Activated T-helper 17 cell treated with anti-CD3 and anti-CD28 coated beads, Interleukin-2, amount 50 U/mL, for 72 hours (primary cell): ENCODE data around the gene CMTM5. TPM values are rescaled to one million over a fixed set of nuclear protein-coding genes. Genes with fewer than 3 reads are reported as not detected.
"Not testable (repeated sequence)": the region's sequence is repeated elsewhere in the genome, so short reads cannot be mapped to it uniquely, and the experiment has no call there.

Experiments
- ATAC-seq: fragments of 150-1000 bp; cut with Tn5 transposase; replicated peaks from 2 replicates; pipeline ENCODE4 v1.10.0; 2021; ENCODE audit warnings: mild to moderate bottlenecking, moderate library complexity
- H3K27ac Mint-ChIP-seq: one replicate; pipeline ENCODE4 v1.8.0; 2022; ENCODE audit warnings: mixed read lengths
- H3K27me3 Mint-ChIP-seq: one replicate; pipeline ENCODE4 v1.8.0; 2022; ENCODE audit warnings: mixed read lengths
- H3K36me3 Mint-ChIP-seq: one replicate; pipeline ENCODE4 v1.8.0; 2022; ENCODE audit warnings: low read depth, mild to moderate bottlenecking, mixed read lengths
- H3K4me1 Mint-ChIP-seq: one replicate; pipeline ENCODE4 v1.8.0; 2022; ENCODE audit warnings: mixed read lengths
- H3K4me3 Mint-ChIP-seq: one replicate; pipeline ENCODE4 v1.8.0; 2022; ENCODE audit warnings: mild to moderate bottlenecking, mixed read lengths
- H3K9me3 Mint-ChIP-seq: one replicate; pipeline ENCODE4 v1.8.0; 2022; ENCODE audit warnings: mixed read lengths
- total RNA-seq, 2 donors: library from RNA; stranded (reverse); gene quantifications; one replicate each; pipeline ENCODE4 v1.2.3, GENCODE V29; 2022

Gene CMTM5
- total RNA-seq, 2 donors from 2014 or later = not detected

GRCh38 chr14:23416801-23417200 lies 40.0 kb downstream of the CMTM5 start:
- no peak overlapping the region for H3K4me3 Mint-ChIP-seq
- no peak for ATAC-seq
- H3K9me3 Mint-ChIP-seq = no peaks in the 10 kb centered on the region
- H3K36me3 Mint-ChIP-seq = no peaks in the 10 kb centered on the region
- no peaks in the 10 kb centered on the region for H3K4me1 Mint-ChIP-seq
- no peak overlapping the region for H3K27ac Mint-ChIP-seq
- peaks cover 17% of the 10 kb centered on the region for H3K27me3 Mint-ChIP-seq

GRCh38 chr14:23417269-23417668 lies 40.4 kb downstream of the CMTM5 start:
- H3K27me3 Mint-ChIP-seq = peaks cover 15% of the 10 kb centered on the region
- H3K9me3 Mint-ChIP-seq, H3K4me3 Mint-ChIP-seq, H3K27ac Mint-ChIP-seq, ATAC-seq, H3K36me3 Mint-ChIP-seq, H3K4me1 Mint-ChIP-seq: not testable (repeated sequence)

GRCh38 chr14:23418021-23418420 lies 41.2 kb downstream of the CMTM5 start:
- H3K4me3 Mint-ChIP-seq = no peak overlapping the region
- H3K9me3 Mint-ChIP-seq = no peaks in the 10 kb centered on the region
- H3K4me1 Mint-ChIP-seq = no peaks in the 10 kb centered on the region
- ATAC-seq = no peak
- no peaks in the 10 kb centered on the region for H3K36me3 Mint-ChIP-seq
- H3K27ac Mint-ChIP-seq = no peak overlapping the region
- peaks cover 15% of the 10 kb centered on the region for H3K27me3 Mint-ChIP-seq

GRCh38 chr14:23419646-23420045 lies 42.8 kb downstream of the CMTM5 start:
- peaks cover 11% of the 10 kb centered on the region for H3K27me3 Mint-ChIP-seq
- not testable (repeated sequence) for H3K27ac Mint-ChIP-seq, H3K4me1 Mint-ChIP-seq, H3K4me3 Mint-ChIP-seq, ATAC-seq, H3K9me3 Mint-ChIP-seq, H3K36me3 Mint-ChIP-seq

GRCh38 chr14:23421594-23421993 lies 44.7 kb downstream of the CMTM5 start:
- peak overlapping the region; percentile 67 for H3K27ac Mint-ChIP-seq
- no peaks in the 10 kb centered on the region for H3K4me1 Mint-ChIP-seq
- H3K36me3 Mint-ChIP-seq = no peaks in the 10 kb centered on the region
- peak overlapping the region; percentile 30 for H3K4me3 Mint-ChIP-seq
- ATAC-seq = peak; percentile 92
- no peaks in the 10 kb centered on the region for H3K9me3 Mint-ChIP-seq
- H3K27me3 Mint-ChIP-seq = peaks cover 6% of the 10 kb centered on the region

- Mint-ChIP-seq H3K27me3 (peaks cover 3% of the 10 kb centered on the region), H3K4me3 (no peak overlapping the region), H3K9me3 (no peaks in the 10 kb centered on the region), H3K4me1 (no peaks in the 10 kb centered on the region), H3K27ac (peak overlapping the region; percentile 32), H3K36me3 (no peaks in the 10 kb centered on the region)
- ATAC-seq = no peak
Measured at GRCh38 chr14:23423657-23424056, 46.8 kb downstream of the CMTM5 start.

- no peak for ATAC-seq
- no peak overlapping the region for H3K4me3 Mint-ChIP-seq
- H3K4me1 Mint-ChIP-seq = no peaks in the 10 kb centered on the region
- no peaks in the 10 kb centered on the region for H3K9me3 Mint-ChIP-seq
- H3K36me3 Mint-ChIP-seq = no peaks in the 10 kb centered on the region
- H3K27ac Mint-ChIP-seq = no peak overlapping the region
- peaks cover 2% of the 10 kb centered on the region for H3K27me3 Mint-ChIP-seq
Measured at GRCh38 chr14:23425169-23425568, 48.3 kb downstream of the CMTM5 start.

- H3K4me1 Mint-ChIP-seq, H3K9me3 Mint-ChIP-seq, H3K27ac Mint-ChIP-seq, H3K4me3 Mint-ChIP-seq, H3K27me3 Mint-ChIP-seq, ATAC-seq, H3K36me3 Mint-ChIP-seq: not testable (repeated sequence)
Measured at GRCh38 chr14:23425798-23426197, 49.0 kb downstream of the CMTM5 start.

GRCh38 chr14:23428686-23429495 lies 52.0 kb downstream of the CMTM5 start:
- no peak overlapping the region for H3K4me3 Mint-ChIP-seq
- peaks cover 6% of the 10 kb centered on the region for H3K27me3 Mint-ChIP-seq
- H3K4me1 Mint-ChIP-seq = no peaks in the 10 kb centered on the region

More at GRCh38 chr14:23428686-23429495, 52.0 kb downstream of the CMTM5 start:
- Mint-ChIP-seq H3K27ac (no peak overlapping the region), H3K36me3 (no peaks in the 10 kb centered on the region), H3K9me3 (no peaks in the 10 kb centered on the region)
- no peak for ATAC-seq

Other genes with a start within 250 kb of the CMTM5 start
- under 1 TPM; 0.61 to 0.69 TPM for gene SLC7A8, start 193.4 kb upstream of the CMTM5 start, total RNA-seq
- gene RNF212B, start 139.1 kb upstream of the CMTM5 start, total RNA-seq = not detected
- gene HOMEZ, start 90.9 kb upstream of the CMTM5 start, total RNA-seq = 10 to 100 TPM in 1 of 2 donors, 1 to 10 TPM in 1; 8.4 to 10.3 TPM
- 10 to 100 TPM; 21.1 to 68.8 TPM for gene PPP1R3E, start 74.2 kb upstream of the CMTM5 start, total RNA-seq
- gene BCL2L2, start 70.2 kb upstream of the CMTM5 start, total RNA-seq = 1 to 10 TPM; 1.2 to 2.9 TPM
- gene PABPN1, start 55.6 kb upstream of the CMTM5 start, total RNA-seq = 100 to 1,000 TPM; 163 to 239 TPM
- 1 to 10 TPM; 2.2 to 3.0 TPM for gene SLC22A17, start 24.2 kb upstream of the CMTM5 start, total RNA-seq
- not detected for gene EFS, start 11.9 kb upstream of the CMTM5 start, total RNA-seq
- gene IL25, start 4.2 kb upstream of the CMTM5 start, total RNA-seq = not detected
- gene MYH6, start 31.2 kb downstream of the CMTM5 start, total RNA-seq = under 1 TPM; 0.71 to 0.82 TPM
- gene MYH7, start 58.6 kb downstream of the CMTM5 start, total RNA-seq = under 1 TPM; 0.13 to 0.19 TPM
- 10 to 100 TPM; 43.5 to 53.1 TPM for gene NGDN, start 92.7 kb downstream of the CMTM5 start, total RNA-seq
- 1 to 10 TPM; 2.1 to 2.3 TPM for gene ZFHX2, start 174.7 kb downstream of the CMTM5 start, total RNA-seq
- gene THTPA, start 179.2 kb downstream of the CMTM5 start, total RNA-seq = 1 to 10 TPM; 7.3 to 8.7 TPM
- gene AP1G2, start 190.7 kb downstream of the CMTM5 start, total RNA-seq = 100 to 1,000 TPM; 199 to 312 TPM
- not detected for gene JPH4, start 201.7 kb downstream of the CMTM5 start, total RNA-seq